Measurements from ENCODE around the gene C1orf122.
A peak's percentile ranks its signal among the peaks of the same experiment; 100 is the strongest.

The C1orf122 gene

GRCh38 chr1:37792943-37793686, 14.5 kb upstream of the C1orf122 start:
- no peak for DNase-seq (ENCODE audit: low read depth)
- no peak for TF ChIP-seq CTCF (conservative IDR thresholded peaks at IDR 0.05; ENCODE audit: low read depth, low read length)
- H3K4me3 ChIP-seq (ENCODE audit: low read length), result no peak overlapping the region

- peak within 1 kb of the TSS; percentile 42 for H3K4me3 ChIP-seq (ENCODE audit: low read length)
- no peak for DNase-seq (ENCODE audit: low read depth)
- no peak for TF ChIP-seq CTCF (conservative IDR thresholded peaks at IDR 0.05; ENCODE audit: low read depth, low read length)
Measured at GRCh38 chr1:37793773-37794371, 13.7 kb upstream of the C1orf122 start, which contains the start of gene MANEAL. Gene MANEAL (plus strand): TSS chr1:37793847. CDS start chr1:37794183, 336 bp downstream.

- no peak for DNase-seq (ENCODE audit: low read depth)
- no peak for TF ChIP-seq CTCF (conservative IDR thresholded peaks at IDR 0.05; ENCODE audit: low read depth, low read length)
- H3K4me3 ChIP-seq (ENCODE audit: low read length), result no peak overlapping the region
Measured at GRCh38 chr1:37794372-37795339, 12.9 kb upstream of the C1orf122 start.

GRCh38 chr1:37795340-37796125, 12.1 kb upstream of the C1orf122 start:
- no peak for DNase-seq (ENCODE audit: low read depth)
- no peak for TF ChIP-seq CTCF (conservative IDR thresholded peaks at IDR 0.05; ENCODE audit: low read depth, low read length)
- H3K4me3 ChIP-seq (ENCODE audit: low read length), result no peak overlapping the region

GRCh38 chr1:37797750-37798345, 9.7 kb upstream of the C1orf122 start:
- no peak for TF ChIP-seq CTCF (conservative IDR thresholded peaks at IDR 0.05; ENCODE audit: low read depth, low read length)
- H3K4me3 ChIP-seq (ENCODE audit: low read length), result no peak overlapping the region
- DNase-seq (ENCODE audit: low read depth), result no peak

GRCh38 chr1:37802439-37802838, 5.2 kb upstream of the C1orf122 start:
- DNase-seq (ENCODE audit: low read depth), result no peak
- TF ChIP-seq CTCF (conservative IDR thresholded peaks at IDR 0.05; ENCODE audit: low read depth, low read length), result no peak

More at GRCh38 chr1:37802439-37802838, 5.2 kb upstream of the C1orf122 start:
- H3K4me3 ChIP-seq (ENCODE audit: low read length), result no peak overlapping the region
